Activated naive CD4-positive, alpha-beta T cell treated with anti-CD3 and anti-CD28 coated beads, Interleukin-2, amount 50 U/mL, for 16 hours (primary cell): ENCODE data around the gene PFN4.
A peak's percentile ranks its signal among the peaks of the same experiment; 100 is the strongest.
"Not testable (repeated sequence)": the region's sequence is repeated elsewhere in the genome, so short reads cannot be mapped to it uniquely, and the experiment has no call there.

Experiments
- DNase-seq: peaks from one replicate; pipeline ENCODE4 v3.0.0-alpha.2; 2020

The PFN4 gene, protein sequence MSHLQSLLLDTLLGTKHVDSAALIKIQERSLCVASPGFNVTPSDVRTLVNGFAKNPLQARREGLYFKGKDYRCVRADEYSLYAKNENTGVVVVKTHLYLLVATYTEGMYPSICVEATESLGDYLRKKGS

DNA sequence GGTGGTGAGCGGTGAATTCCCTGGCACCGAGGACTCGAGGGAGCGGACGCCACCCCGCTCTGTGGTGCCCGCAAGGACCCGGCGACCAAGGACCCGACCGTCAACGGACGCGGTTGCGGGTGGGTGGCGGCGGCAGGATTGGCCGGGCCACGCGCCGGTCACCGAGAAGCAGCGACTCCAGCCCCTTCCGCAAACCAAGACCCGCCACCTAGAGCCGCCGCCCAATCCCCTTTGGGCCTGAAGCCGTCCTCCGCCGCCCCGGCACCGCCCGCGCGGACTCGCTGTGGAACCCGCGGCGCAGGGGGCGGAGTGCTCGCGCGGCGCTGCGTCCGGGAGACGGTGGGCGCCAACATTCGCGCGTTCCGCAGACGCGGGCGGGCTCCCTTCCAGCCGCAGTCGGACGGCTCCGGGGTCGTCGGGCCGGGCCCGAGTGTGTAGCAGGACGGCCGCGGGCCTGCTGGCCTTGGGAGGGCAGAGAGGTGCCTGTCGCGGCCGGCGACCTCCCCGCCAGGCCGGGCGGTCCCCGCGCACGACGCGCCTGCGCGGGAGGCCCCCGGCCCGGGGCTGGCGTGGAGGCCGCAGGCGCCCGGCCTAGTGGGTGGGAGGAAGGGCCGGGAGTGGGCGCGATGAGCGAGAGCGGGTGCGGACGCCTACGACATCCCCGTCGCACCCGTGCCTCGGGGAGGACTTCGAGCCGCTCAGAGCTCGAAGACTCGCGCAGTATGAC lies at the start of gene PFN4, which contains the start of gene FAM228B:
PFN4 (minus strand) TSS at position 140 of the 727 bp plus-strand sequence. CDS start 799 bp downstream, outside the sequence.
FAM228B (plus strand) TSS at position 275 of the 727 bp plus-strand sequence. CDS start 893 bp downstream, outside the sequence.
- peak; percentile 66 for DNase-seq

DNA sequence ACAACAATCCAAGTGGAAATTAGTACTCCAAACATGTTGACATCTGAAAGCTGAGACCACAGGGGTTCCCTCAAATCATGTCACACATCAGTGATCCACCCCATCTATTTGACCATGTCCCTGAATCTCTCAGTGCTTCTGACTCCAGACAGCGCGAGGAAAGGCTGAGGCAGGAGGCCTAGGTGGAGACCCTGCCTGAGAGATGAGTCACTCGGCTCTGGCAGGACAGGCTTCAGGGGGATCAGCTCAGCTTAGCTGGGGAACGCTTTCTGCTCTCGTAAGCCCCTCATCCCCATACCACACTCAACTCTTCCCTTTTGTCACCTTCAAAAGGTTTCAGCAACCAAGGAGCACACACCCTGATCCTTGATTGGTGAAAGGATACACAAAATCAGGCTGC lies 45.9 kb upstream of the PFN4 start:
- no peak for DNase-seq

DNA sequence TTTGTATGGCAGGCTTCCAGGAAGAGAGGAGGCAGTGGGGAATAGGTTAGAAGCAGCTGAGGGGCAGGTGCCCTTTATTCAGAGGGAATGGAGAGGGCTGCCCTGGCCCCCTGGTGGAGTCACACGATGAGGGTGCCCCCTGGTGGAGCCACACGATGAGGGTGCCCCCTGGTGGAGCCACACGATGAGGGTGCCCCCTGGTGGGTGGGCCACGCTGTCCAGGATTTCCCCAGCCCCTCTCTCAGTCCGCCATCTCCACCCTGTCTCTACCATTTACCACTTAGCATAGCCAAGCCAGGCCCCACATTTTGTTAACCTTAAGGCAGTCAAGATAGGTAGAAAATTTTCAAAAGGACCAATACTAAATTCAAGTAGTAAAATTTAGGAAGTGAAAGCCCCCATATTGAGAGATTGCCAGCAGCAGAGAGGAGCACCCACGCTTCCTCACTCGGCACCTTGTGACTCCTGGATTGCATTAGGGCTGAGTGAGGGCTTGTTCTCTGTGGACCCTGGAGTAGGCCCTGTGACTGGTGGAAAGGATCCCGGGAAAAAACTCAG lies 41.4 kb upstream of the PFN4 start:
- peak; percentile 43 for DNase-seq

DNA sequence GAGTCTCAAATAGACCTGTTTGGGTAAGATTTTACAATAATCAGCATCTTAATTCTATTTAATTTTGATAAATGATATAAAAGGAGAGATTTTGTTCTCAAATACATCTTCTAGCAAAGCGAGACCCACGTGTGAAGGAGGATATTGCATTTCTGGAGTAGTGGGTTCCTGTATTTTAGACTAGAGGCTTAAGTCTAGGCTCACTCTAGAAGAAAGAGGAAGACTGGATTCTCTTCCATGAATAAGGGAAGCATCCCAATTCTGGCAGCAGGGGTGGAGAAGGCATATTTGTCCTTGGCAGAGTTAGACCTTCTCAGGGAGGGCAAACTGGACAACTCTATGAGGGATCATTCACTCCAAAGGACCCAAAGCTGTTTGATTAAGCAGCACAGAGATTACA lies 40.5 kb upstream of the PFN4 start:
- DNase-seq = no peak

DNA sequence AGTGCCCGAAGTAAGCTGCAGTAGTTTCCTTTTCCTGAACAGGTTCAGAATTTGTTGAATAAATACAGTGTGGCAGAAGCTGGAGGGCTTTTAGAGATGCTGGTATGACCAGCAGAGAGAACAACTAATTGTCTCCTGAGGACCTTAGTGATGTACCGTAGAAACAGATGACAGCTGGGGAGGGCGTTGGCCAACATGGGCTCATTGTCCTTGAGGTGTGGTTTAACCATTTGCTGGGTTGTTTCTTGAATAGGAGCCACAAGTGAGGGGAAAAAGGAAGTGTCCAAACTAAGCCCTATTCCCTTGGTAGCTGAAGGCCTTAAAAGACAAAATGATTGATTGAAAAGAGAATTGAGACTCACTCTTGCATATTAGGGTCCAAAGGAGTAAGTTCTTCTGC lies 40.1 kb upstream of the PFN4 start:
- DNase-seq = no peak

DNA sequence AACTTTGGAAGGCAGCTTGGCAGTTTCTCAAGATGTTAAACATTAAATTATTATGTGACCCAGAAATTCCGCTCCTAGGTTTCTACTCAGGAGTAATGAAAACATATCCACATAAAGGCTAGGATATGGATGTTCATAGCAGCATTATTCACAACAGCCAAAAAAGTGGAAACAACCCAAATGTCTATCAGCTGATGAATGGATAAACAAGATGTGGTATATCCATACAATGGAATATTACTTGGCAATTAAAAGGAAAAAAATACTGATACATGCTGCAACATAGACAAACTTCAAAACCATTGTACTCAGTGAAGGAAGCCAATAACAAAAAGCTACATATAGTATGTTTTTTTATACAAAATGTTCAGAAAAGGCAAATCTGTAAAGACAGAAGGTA lies 39.4 kb upstream of the PFN4 start:
- DNase-seq = no peak

DNA sequence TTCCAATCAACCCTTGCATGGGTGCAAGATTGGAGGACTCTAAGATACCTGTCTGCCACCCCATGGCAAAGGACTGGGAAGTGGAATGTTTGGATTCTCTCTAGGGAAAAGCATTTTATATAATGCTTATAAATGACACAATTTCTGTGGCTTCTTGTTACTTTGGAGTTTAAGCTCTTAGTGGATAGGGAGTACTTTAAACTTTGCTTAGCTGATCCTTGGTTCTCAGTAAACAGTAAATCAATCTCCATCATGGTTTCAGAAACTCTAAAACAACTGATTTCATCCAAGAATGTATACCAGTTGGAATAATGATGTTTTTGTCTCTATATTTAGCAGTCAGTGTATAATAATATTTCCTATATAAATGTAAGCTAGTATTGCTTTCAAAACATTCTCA lies 37.6 kb upstream of the PFN4 start:
- no peak for DNase-seq

DNA sequence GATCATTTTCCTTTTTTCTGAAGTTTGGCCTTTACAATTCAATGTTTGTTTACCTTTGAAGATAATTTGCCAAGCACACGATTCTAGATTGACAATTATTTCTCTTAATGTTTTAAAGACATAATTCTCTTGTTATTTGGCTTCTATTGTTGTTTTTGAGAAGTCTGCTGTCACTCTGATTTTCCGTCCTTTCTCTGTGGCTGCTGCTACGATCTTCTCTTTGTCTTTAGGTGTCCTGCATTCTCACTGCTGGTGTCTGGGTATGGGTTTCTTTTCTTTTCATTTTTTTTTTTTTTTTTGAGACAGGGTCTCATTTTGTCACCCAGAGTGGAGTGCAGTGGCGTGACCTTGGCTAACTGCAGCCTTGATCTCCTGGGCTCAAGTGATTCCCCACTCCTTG lies 36.6 kb upstream of the PFN4 start:
- DNase-seq = no peak

DNA sequence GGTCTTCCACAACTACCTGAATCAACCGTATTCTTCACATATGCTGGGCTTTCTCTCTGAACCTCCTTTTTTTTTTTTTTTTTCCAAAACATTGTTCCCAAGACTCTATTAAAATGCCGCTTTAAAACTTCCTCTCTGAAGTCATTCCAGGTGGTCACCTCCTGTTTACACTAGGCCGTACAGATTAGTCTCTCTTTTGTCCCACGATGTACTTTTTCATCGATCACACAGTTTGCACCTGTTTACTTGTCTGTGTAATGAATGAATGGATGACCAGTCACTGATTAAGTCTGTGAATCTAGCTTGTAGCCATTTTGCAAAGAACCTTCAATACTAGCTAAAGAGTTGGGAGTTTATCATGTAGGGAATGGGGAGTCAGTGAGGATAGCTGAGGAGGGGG lies 35.0 kb upstream of the PFN4 start:
- no peak for DNase-seq

DNA sequence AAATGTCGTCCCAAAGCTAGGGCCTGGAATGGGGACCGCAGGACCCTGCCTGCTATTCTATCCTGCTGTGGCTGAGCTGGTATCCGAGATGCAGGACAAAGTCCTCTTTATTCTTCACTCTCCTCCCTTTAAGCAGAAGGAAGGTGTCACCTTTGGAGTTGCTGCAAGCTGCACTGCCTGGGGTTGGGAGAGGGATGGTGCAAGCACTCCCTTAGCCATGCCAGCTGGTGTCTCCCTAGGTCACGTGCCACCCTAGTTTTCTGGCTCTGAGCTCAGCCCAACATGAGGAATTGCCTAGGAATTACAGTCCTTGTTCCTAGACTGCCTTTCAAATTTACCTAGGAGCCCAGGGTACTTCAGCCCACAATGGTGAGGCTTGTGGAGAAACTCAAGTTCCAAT lies 30.3 kb upstream of the PFN4 start:
- DNase-seq = no peak

DNA sequence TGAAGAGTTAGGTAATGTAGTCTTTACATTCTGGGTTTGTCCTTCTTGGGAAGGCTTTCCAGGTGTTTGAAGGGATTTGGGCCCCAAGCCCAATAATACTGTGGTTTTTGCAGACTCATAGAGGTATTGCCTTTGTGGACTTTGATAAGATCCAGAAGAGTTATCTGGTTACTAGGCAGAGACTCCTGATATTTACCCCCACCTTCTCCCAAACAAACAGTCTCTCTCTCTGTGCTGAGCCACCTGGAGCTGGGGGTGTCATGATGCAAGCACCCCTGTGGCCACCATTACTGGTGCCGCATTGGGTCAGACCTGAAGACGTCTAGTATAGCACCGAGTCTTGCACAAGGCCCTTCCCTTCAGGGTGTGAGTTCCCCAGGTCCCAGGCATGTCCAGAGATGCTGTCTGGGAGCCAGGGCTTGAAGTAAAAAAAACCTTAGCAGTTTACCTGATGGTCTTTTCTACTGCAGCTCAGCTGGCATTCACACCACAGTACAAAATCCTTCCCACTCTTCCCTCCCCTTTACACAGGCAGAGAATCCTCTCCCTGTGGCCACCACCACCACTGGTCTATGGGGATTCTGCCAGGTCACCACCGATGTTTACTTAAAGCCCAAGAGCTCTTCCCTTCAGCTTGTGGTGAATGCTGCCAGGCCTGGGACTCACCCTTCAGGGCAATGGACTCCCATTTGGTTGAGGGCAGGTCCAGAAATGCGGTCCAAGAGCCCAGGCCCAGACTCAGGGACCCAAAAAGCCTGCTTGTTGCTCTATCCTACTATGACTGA lies 29.5 kb upstream of the PFN4 start:
- no peak for DNase-seq

DNA sequence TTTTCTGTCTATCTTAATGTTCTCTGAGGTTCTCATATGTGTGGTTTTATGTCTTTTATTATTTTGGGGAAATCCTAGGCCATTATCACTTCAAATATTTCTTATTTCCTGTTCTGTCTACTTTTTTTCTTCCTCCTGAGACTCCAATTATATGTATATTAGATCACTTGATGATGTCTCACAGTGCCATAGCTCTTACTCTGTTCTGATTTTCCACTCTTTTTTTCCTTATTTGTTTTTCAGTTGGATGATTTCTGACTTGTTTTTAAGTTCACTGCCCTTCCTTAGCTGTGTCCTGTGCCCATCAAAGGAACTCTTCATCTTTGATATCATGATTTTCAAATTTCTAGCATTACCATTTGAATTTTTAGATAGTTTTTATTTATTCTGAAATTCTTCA lies 24.2 kb upstream of the PFN4 start:
- no peak for DNase-seq

DNA sequence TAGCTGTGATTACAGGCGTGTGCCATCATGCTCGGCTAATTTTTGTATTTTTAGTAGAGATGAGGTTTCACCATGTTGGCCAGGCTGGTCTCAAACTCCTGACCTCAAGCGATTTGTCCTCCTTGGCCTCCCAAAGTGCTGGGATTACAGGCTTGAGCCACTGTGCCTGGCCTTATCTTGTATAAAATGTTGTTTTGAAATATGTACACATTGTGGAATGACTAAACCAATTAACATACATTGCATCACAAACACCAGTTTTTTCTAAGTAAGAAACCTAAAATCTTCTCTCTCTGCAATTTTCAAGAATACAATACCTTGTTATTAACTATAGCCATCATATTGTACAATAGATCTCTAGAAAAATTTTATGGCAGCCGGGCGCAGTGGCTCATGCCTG lies 17.2 kb upstream of the PFN4 start:
- DNase-seq = not testable (repeated sequence)

DNA sequence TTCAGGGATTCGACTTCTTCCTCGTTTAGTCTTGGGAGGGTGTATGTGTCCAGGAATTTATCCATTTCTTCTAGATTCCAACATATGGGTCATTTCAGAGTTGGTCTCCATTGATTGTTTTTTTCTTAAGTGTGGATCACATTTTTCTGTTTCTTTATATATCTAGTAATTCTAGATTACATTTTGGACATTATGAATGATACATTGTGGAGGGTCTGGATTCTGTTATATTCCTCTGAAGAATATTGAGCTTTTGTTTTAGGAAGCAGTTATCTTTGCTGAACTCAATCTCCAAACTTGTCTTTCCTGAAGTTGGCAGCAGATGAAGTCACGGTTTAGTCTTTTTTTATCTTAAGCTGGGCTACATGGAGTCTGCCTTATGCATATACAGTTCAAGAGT lies 9.4 kb upstream of the PFN4 start:
- no peak for DNase-seq

DNA sequence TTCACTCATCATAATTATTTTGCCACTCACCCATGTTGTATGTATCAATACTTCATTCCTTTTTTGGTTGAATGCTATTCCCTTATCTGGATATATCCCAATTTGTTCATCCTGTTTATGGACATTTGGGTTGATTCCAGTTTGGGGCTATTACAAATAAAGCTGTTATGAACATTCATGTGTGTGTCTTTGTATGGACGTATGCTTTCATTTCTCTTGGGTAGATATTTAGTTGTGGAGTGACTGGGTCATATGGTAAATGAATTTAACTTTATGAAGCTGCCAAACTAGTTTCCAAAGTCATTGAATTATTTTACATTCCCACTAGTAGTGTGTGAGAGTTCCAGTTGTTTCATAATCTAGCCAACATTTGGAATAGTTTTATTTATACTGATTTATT lies 2.8 kb upstream of the PFN4 start:
- no peak for DNase-seq

DNA sequence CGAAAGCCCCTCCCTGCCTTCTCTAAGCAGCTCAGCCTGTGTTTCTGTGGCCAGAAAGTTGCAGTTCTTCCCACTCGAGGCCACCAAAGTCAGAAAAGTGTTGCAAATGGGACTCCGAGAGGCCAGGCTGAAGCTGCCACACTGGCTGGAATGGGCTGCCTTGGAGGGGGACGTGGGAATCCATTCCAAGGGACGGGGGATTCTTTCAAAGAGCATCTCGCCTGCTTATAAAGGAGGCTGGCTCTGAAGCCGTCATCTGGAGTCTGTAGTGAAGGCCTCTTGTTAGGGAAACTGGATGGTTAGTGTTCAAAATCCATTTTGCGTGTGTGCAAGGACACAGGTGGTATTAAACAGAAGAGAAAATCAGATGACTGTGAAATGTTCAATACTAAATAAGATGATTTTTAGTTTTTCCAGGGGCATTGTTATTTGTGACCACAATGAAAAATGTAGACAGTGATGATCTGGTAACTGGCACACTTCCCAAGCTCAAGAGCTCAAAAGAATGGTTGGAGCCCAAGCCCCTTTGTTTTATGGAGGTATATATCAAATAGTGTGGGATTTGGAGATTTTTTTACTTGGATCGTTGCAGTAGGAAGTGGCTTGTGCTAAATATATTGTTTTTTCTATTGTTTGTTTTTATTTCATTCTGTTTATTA lies 917 bp upstream of the PFN4 start:
- DNase-seq = no peak

DNA sequence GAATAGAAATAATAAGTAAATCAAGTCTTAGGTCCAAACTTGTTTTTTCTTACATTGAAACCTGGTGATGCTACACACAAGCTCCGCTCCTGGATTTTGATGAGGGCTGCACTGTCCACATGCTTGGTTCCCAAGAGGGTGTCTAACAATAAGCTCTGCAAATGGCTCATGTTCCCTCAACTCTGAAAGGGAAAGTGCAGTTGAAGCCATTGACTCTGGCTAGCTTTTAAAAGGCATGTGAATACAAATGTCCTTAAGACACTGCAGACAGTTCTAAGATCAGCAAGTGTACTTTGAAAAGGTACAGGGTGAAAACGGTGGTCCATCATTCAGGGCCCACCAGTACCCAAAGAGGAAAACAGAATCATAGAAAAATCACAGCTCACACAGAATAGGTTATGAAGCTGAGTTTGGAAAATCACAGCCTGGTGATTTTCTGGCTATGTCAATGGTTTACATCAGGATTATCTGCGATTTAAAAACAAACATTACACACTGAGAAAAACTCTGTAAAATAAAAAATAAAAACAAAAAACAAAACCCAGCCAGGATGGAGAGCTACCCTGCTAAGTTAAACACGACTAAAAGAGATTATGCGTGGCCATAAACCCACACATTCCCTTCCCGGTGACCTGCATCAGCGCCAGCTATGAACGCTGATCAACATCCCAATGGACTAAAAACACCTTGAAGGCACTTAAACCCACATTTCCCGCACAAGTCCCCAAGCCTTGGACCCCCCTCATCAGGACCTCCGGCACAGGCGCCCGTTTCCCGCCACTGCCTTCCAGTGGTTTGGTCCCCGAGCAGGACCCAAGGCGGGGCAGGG lies 554 bp downstream of the PFN4 start:
- no peak for DNase-seq

DNA sequence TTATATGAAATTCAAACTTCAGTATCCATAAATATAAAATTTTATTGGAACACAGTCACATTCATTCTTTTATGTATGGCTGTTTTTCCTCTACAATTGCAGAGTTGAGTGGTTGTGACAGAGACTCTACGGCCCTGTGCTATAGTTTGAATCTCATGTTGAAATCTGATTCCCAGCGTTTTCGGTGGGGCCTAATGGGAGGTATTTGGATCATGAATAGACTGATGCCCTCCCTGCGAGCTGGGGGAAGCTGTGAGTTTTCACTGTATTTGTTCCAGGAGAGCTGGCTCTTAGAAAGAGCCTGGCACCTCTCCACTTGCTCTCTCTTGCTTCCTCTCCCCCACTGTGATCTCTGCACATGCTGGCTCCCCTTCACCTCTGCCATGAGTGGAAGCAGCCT lies 1.7 kb downstream of the PFN4 start:
- DNase-seq = no peak

DNA sequence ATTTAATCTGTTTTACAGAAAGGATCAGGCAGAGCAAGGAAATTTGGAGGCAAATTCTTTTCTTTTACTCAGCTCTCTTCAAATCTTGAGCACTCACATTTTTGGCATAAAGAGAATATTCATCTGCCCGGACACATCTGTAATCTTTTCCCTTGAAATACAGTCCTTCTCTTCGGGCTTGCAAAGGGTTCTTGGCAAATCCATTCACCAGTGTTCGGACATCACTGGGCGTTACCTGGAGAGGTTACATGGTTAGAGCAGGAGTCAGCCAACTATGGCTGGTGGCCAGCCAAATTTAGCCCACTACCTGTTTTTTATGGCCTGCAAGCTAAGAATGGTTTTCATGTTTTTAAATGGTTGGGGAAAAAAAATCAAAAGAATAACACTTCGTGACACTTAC lies 2.1 kb downstream of the PFN4 start:
- DNase-seq = no peak

DNA sequence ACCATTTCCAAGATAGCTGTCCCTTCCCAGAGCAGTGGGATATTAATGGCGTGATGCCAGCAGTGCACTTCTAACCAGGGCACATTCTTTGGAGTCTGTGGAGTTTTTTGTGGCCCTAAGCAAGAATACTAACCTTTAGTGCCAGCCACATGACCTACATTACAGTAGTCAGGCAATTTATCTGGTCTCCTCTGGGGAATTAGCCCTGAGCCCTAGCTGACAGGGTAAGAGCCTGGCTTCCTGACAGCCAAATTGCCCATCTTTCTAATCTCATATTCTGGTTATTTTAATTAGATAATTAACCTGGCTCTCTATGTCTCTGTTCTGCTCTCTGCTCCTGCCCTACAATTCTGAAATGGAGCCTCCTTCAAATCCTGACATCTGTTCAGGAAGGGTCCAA lies 5.2 kb downstream of the PFN4 start:
- DNase-seq = no peak

DNA sequence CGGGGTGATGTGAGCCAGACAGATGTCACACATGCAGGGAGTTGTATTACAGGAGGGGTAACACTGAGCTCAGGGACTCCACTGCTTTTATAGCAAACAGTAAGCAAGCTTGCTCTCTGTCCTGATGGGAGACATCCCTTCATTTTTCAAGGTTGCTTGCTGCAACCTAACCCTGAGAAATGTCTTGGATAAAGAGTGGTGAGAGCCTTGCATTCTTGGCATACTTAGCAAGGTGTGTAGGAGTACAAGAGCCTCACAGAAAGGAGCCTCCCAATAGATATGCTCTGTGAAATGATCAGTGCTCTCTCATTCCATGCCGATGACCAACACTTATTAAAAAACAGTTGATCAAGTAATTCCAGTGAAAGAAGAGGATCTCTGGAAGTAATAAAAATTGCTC lies 8.1 kb downstream of the PFN4 start:
- DNase-seq = no peak

DNA sequence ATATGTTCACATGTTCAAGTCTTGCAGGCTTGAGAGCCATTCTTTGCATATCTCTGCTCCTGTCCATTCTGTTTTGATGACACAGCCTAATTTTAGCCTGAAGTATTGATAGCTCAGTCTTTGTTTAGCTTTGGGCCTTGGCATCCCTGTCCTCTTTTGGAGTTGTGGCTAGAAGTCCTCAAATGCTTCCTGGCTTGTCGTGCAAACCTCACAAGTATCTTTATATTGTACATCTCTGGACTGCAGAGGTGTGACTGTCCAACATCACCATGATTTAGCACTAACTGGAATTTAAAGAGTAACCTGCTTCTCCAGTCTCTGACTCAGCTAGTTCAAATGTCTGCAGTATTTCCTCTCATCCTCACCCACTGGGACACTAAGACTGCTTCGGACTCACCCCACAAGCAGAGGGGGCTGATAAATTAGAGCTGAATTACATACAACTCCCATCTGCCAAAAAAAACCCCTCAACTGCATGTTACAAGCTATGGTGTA lies 11.7 kb downstream of the PFN4 start:
- no peak for DNase-seq
